ENCODE data around the gene STK32A.

The STK32A gene

GRCh38 chr5:147287110-147287509 is 52.3 kb downstream of the STK32A start:
- no peak for TF ChIP-seq CTCF (IDR thresholded peaks at IDR 0.05; ENCODE audit: insufficient read depth, low read depth, low read length, missing control alignments)
- H3K4me3 ChIP-seq (ENCODE audit: low read depth, low read length): no peak overlapping the region
- DNase-seq (ENCODE audit: low read depth): no peak

- DNase-seq (ENCODE audit: low read depth): no peak
- no peak overlapping the region for H3K4me3 ChIP-seq (ENCODE audit: low read depth, low read length)
- no peak for TF ChIP-seq CTCF (IDR thresholded peaks at IDR 0.05; ENCODE audit: insufficient read depth, low read depth, low read length, missing control alignments)
Observed at GRCh38 chr5:147290261-147290660, 55.4 kb downstream of the STK32A start.

DNA sequence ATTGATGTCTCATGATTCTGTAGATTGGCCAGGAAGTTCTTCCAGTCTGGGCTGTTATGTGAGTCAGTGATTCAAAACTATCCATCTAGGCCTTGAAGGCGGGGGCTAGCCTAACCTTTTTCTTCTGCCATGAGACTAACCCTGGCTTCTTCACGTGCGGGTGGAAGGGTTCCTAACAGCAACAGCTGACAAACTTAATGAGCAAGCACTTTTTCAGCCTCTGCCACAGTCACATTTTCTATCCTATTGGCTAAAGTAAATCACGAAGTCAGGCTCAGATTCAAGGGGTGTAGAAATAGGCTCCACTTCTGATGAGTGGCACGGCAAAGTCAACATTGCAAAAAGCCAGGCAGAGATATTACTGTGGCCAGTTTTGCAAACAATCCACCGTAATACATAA is 68.4 kb downstream of the STK32A start:
- DNase-seq (ENCODE audit: low read depth): no peak

GRCh38 chr5:147303976-147304375 is 69.2 kb downstream of the STK32A start:
- DNase-seq (ENCODE audit: low read depth): no peak
- no peak for TF ChIP-seq CTCF (IDR thresholded peaks at IDR 0.05; ENCODE audit: insufficient read depth, low read depth, low read length, missing control alignments)
- H3K4me3 ChIP-seq (ENCODE audit: low read depth, low read length): no peak overlapping the region

More for the DNA sequence above, 68.4 kb downstream of the STK32A start:
- TF ChIP-seq CTCF (IDR thresholded peaks at IDR 0.05; ENCODE audit: insufficient read depth, low read depth, low read length, missing control alignments): no peak
- no peak overlapping the region for H3K4me3 ChIP-seq (ENCODE audit: low read depth, low read length)

DNA sequence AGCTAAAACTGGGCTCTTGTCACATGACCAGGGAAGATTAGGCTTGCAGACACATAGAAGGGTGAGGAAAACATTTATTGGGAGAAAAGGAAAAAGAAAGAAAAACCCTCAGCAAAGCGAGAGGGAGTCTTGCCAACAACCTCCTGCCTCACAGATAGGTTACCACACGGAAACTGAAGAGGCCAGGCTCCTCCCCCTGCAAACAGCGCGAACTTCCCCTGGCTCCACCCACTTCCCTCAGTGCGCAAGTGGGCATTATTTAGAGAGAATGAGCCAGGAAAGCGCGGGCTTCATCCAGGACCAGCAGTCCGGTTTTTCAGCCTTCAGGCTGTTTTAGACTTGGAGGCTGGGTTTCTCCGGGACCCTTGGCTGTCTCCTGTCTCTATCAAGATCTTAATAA is 70.3 kb downstream of the STK32A start:
- no peak for DNase-seq (ENCODE audit: low read depth)
- no peak overlapping the region for H3K4me3 ChIP-seq (ENCODE audit: low read depth, low read length)
- TF ChIP-seq CTCF (IDR thresholded peaks at IDR 0.05; ENCODE audit: insufficient read depth, low read depth, low read length, missing control alignments): no peak

- no peak for DNase-seq (ENCODE audit: low read depth)
- TF ChIP-seq CTCF (IDR thresholded peaks at IDR 0.05; ENCODE audit: insufficient read depth, low read depth, low read length, missing control alignments): no peak
- H3K4me3 ChIP-seq (ENCODE audit: low read depth, low read length): no peak overlapping the region
Observed at GRCh38 chr5:147306351-147306750, 71.5 kb downstream of the STK32A start.

DNA sequence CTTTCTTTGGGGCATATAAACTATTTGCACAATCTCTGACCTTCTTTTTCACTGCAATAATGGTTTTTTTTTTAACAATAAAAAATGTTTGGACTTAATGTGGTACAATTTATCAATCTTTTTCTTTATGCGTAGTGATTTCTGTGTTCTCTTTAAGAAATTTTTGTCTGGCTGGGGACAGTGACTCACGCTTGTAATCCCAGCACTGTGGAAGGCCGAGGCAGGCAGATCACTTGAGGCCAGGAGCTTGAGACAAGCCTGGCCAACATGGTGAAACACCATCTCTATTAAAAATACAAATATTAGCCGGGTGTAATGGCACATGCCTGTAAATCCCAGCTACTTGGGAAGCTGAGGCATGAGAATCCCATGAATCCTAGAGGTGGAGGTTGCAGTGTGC is 72.3 kb downstream of the STK32A start:
- no peak for DNase-seq (ENCODE audit: low read depth)
- no peak overlapping the region for H3K4me3 ChIP-seq (ENCODE audit: low read depth, low read length)
- no peak for TF ChIP-seq CTCF (IDR thresholded peaks at IDR 0.05; ENCODE audit: insufficient read depth, low read depth, low read length, missing control alignments)
